A673 (cell line): ENCODE data around the gene FLRT1. TPM values are rescaled to one million over a fixed set of nuclear protein-coding genes. Genes with fewer than 3 reads are reported as not detected.

Experiments used
- BruUV-seq: library from RNA; stranded (reverse); fragments of 400-500 nt; replicated peaks from 2 replicates; lab custom pipeline; 2021; lab: Mats Ljungman, UMichigan
- CTCF ChIA-PET: fragments of 300-600 bp; sonication (Branson Sonifier 250); formaldehyde crosslinking; loops from one replicate; lab custom pipeline; 2022; ENCODE audit warnings: antibody characterized with exemption; lab: Charles Lee
- POLR2A ChIA-PET: fragments of 300-600 bp; sonication (Branson Sonifier 250); formaldehyde crosslinking; loops from one replicate; lab custom pipeline; 2022; ENCODE audit warnings: antibody characterized with exemption; ENCODE audit not compliant: low non-redundant PET; lab: Charles Lee
- DNase-seq: peaks from one replicate; pipeline ENCODE4 v3.0.0-alpha.2; 2015; ENCODE audit warnings: low spot score
- H3K27ac ChIP-seq: fragments of 200-600 bp; sonication (generic); 2 replicates; pipeline ENCODE4 v1.5.1; 2016; ENCODE audit warnings: mixed run types, low read depth, mild to moderate bottlenecking, mixed read lengths, antibody characterized with exemption, low read length; ENCODE audit not compliant: poor library complexity, severe bottlenecking
- H3K27me3 ChIP-seq: fragments of 200-600 bp; sonication (generic); replicated peaks from 2 replicates; pipeline ENCODE4 v1.6.1; 2017; ENCODE audit warnings: mixed run types, low read depth, mild to moderate bottlenecking, mixed read lengths, antibody characterized with exemption, low read length; ENCODE audit not compliant: insufficient read depth, poor library complexity
- H3K36me3 ChIP-seq: fragments of 200-600 bp; sonication (generic); 2 replicates; pipeline ENCODE4 v1.6.1; 2016; ENCODE audit warnings: mixed run types, mild to moderate bottlenecking, mixed read lengths, antibody characterized with exemption, low read length; ENCODE audit not compliant: insufficient read depth, poor library complexity, severe bottlenecking
- H3K4me1 ChIP-seq: fragments of 200-600 bp; sonication (generic); 2 replicates; pipeline ENCODE4 v1.6.1; 2017; ENCODE audit warnings: mixed run types, mild to moderate bottlenecking, mixed read lengths, antibody characterized with exemption, low read length; ENCODE audit not compliant: insufficient read depth, poor library complexity, severe bottlenecking
- H3K4me3 ChIP-seq: fragments of 200-600 bp; sonication (generic); 2 replicates; pipeline ENCODE4 v1.5.1; 2016; ENCODE audit warnings: low read depth, mixed run types, mild to moderate bottlenecking, mixed read lengths, low read length; ENCODE audit not compliant: poor library complexity, severe bottlenecking
- H3K9me3 ChIP-seq: fragments of 200-600 bp; sonication (generic); 2 replicates; pipeline ENCODE4 v1.6.1; 2016; ENCODE audit warnings: mixed run types, low read depth, mild to moderate bottlenecking, mixed read lengths, antibody characterized with exemption, low read length; ENCODE audit not compliant: poor library complexity, severe bottlenecking
- CTCF ChIP-seq: fragments of 300-800, 200-600 bp; sonication (generic); conservative IDR thresholded peaks from 2 replicates; pipeline ENCODE4 v1.5.1; 2017; ENCODE audit warnings: low read depth, mild to moderate bottlenecking, antibody characterized with exemption, low read length, moderate library complexity, mixed read lengths
- EZH2 ChIP-seq: fragments of 200-600 bp; sonication (generic); IDR thresholded peaks from 2 replicates; pipeline ENCODE4 v1.6.1; 2017; ENCODE audit warnings: borderline replicate concordance, low read depth, mild to moderate bottlenecking, mixed read lengths, antibody characterized with exemption, low read length; ENCODE audit not compliant: poor library complexity, severe bottlenecking
- intact Hi-C: fragments of 100-400 bp; cut with micrococcal nuclease; formaldehyde crosslinking; loops from one replicate; pipeline ENCODE4 v1.10.0; 2022; ENCODE audit not compliant: unreplicated experiment
- total RNA-seq: library from RNA; stranded (reverse); gene quantifications from 2 replicates; pipeline ENCODE4 v1.2.3, GENCODE V29; 2021

The FLRT1 gene
- total RNA-seq, 1 experiment from 2014 or later, result 0.45 TPM

GRCh38 chr11:64069401-64070313, 33.9 kb downstream of the FLRT1 start:
- Histone ChIP-seq H3K4me1 (peaks cover 59% of the 10 kb centered on the region), H3K27ac (no peak overlapping the region), H3K27me3 (no peaks in the 10 kb centered on the region), H3K4me3 (no peak overlapping the region), H3K36me3 (no peaks in the 10 kb centered on the region), H3K9me3 (no peaks in the 10 kb centered on the region)
- intact Hi-C loops, result no loop called here
- CTCF ChIA-PET, result interaction anchor here (0.6 kb wide), 1 partner anchor 14 kb away, joined by 3 read pairs; no protein-coding TSS in a partner anchor
- TF ChIP-seq CTCF (no peak), EZH2 (no peak)
- no peak for DNase-seq
- BruUV-seq, result no TSS peak
- POLR2A ChIA-PET, result no interaction called here

GRCh38 chr11:64070314-64070681, 34.6 kb downstream of the FLRT1 start:
- Histone ChIP-seq H3K27ac (peak overlapping the region; percentile 20), H3K4me3 (no peak overlapping the region), H3K4me1 (peaks cover 59% of the 10 kb centered on the region), H3K9me3 (no peaks in the 10 kb centered on the region), H3K27me3 (no peaks in the 10 kb centered on the region), H3K36me3 (no peaks in the 10 kb centered on the region)
- ChIA-PET CTCF (interaction anchor here (0.6 kb wide), 2 partner anchors 15 to 415 kb away, joined by 3 read pairs; no protein-coding TSS in a partner anchor), POLR2A (no interaction called here)
- intact Hi-C loops, result no loop called here
- no peak for DNase-seq
- TF ChIP-seq CTCF, result no peak
- TF ChIP-seq EZH2, result no peak
- no TSS peak for BruUV-seq

GRCh38 chr11:64071849-64072248, 36.1 kb downstream of the FLRT1 start:
- DNase-seq, result no peak
- BruUV-seq, result no TSS peak
- Histone ChIP-seq H3K4me1 (peaks cover 61% of the 10 kb centered on the region), H3K9me3 (no peaks in the 10 kb centered on the region), H3K27ac (no peak overlapping the region), H3K27me3 (no peaks in the 10 kb centered on the region), H3K4me3 (no peak overlapping the region), H3K36me3 (no peaks in the 10 kb centered on the region)
- intact Hi-C loops, result no loop called here
- no peak for TF ChIP-seq EZH2
- POLR2A ChIA-PET, result no interaction called here
- CTCF ChIA-PET, result no interaction called here
